ENCODE measurements around the gene HNF1A. TPM values are rescaled to one million over a fixed set of nuclear protein-coding genes. Genes with fewer than 3 reads are reported as not detected.
A peak's percentile ranks its signal among the peaks of the same experiment; 100 is the strongest.

Gene HNF1A
- total and polyA plus RNA-seq, 9 of the 15 experiments (the other 6 are each of a cell fraction or from before 2014, with no cell fraction given), result not detected

- peak within 1 kb of the TSS in 1 of 2 experiments; percentile 50; a peak in 2 of 4 replicates for H3K9ac ChIP-seq (ENCODE audit: insufficient read depth in 1 of 2, low read depth in 2 of 2, low read length in 2 of 2)
- no peak within 1 kb of the TSS; the same call in 1 of the 2 replicates for H3K4me2 ChIP-seq (ENCODE audit: insufficient read depth, low read length)
- H3K79me2 ChIP-seq (ENCODE audit: control insufficient read depth, insufficient read depth, low read length), result no peaks in the 10 kb centered on the region
- DNase-seq (ENCODE audit: extremely low read depth in 1 of 4, low spot score in 3 of 4), result no peak
- WGBS (ENCODE audit: insufficient coverage, low coverage, missing lambda C conversion rate), result 4% methylated on average over 11 of the region's 13 CpGs
- no peak within 1 kb of the TSS for H3K27ac ChIP-seq (ENCODE audit: extremely low read depth, low read depth, low read length)
- no peak within 1 kb of the TSS for H3K4me3 ChIP-seq
- no TSS peak for BruUV-seq (replicated peaks)
- H3K9me3 ChIP-seq (replicated peaks; ENCODE audit: control insufficient read depth, insufficient read depth, low read depth, low read length), result no peaks in the 10 kb centered on the region
- ATAC-seq, result peak; percentile 42; the same call in 2 of the 3 replicates
- H4K20me1 ChIP-seq (replicated peaks; ENCODE audit: control insufficient read depth, insufficient read depth, low read length), result peaks cover 3% of the 10 kb centered on the region; the same call in 1 of the 2 replicates
- H3K9me1 ChIP-seq (ENCODE audit: control insufficient read depth, insufficient read depth, low read length), result no peaks in the 10 kb centered on the region
- peaks cover 22 to 41% of the 10 kb centered on the region in 2 experiments for H3K27me3 ChIP-seq (ENCODE audit: control insufficient read depth in 2 of 2, insufficient read depth in 2 of 2, low read length in 2 of 2)
- POLR2A ChIA-PET, result no interaction called here
- CTCF ChIA-PET (ENCODE audit: low intra/inter-chr PET ratio), result no interaction called here
- no peak for FAIRE-seq
- no peaks in the 10 kb centered on the region for H3K36me3 ChIP-seq (ENCODE audit: control insufficient read depth, insufficient read depth, low read length)
- peaks cover 0 to 5% of the 10 kb centered on the region in 2 experiments; a peak in 1 of 5 replicates for H3K4me1 ChIP-seq (replicated peaks in 1 of 2; ENCODE audit: control insufficient read depth in 2 of 2, insufficient read depth in 2 of 2, low read length in 2 of 2)
- H2AFZ ChIP-seq (ENCODE audit: low read depth, low read length), result no peak within 1 kb of the TSS
- in situ Hi-C loops (cut with MboI), result no loop called here
- intact Hi-C loops (cut with micrococcal nuclease), result no loop called here
- TF ChIP-seq ZBTB17 (CRISPR knock-in tag; IDR thresholded peaks at IDR 0.05), result no peak
- TF ChIP-seq HLTF (IDR thresholded peaks at IDR 0.05), result no peak
- no peak for TF ChIP-seq SPI1 (IDR thresholded peaks at IDR 0.05; ENCODE audit: borderline replicate concordance, low read depth, low read length)
- no peak for TF ChIP-seq PHF8 (IDR thresholded peaks at IDR 0.05; ENCODE audit: borderline replicate concordance, low read length)
- TF ChIP-seq HMBOX1 (IDR thresholded peaks at IDR 0.05), result 0 out of 2 replicates have a peak, but pooled peaks have one; percentile 24
- no peak for TF ChIP-seq ATF1 (CRISPR knock-in tag; IDR thresholded peaks at IDR 0.05)
- TF ChIP-seq ATF1 (tag; IDR thresholded peaks at IDR 0.05), result peak; percentile 43; the same call in 1 of the 2 replicates
- 0 out of 2 replicates have a peak, but pooled peaks have one; percentile 25 for TF ChIP-seq ZNF121 (CRISPR knock-in tag; conservative IDR thresholded peaks at IDR 0.05)
- no peak for TF ChIP-seq BRF2 (IDR thresholded peaks at IDR 0.05; ENCODE audit: borderline replicate concordance, insufficient read depth, insufficient read length)
- TF ChIP-seq FOXM1 (IDR thresholded peaks at IDR 0.05; ENCODE audit: low read depth), result peak; percentile 56; the same call in 1 of the 2 replicates
- no peak for TF ChIP-seq FOXM1 (CRISPR knock-in tag; IDR thresholded peaks at IDR 0.05; ENCODE audit: low read depth)
- peak; percentile 70; the same call in 1 of the 2 replicates for TF ChIP-seq TOE1 (IDR thresholded peaks at IDR 0.05; ENCODE audit: borderline replicate concordance)
- no peak for TF ChIP-seq TOE1 (CRISPR knock-in tag; IDR thresholded peaks at IDR 0.05; ENCODE audit: borderline replicate concordance, low read depth)
- no peak for TF ChIP-seq GABPA (tag; conservative IDR thresholded peaks at IDR 0.05; ENCODE audit: low read depth)
- peak; percentile 86 for TF ChIP-seq MEIS2 (IDR thresholded peaks at IDR 0.05; ENCODE audit: partially characterized antibody)
- TF ChIP-seq ETV1 (tag; conservative IDR thresholded peaks at IDR 0.05; ENCODE audit: low read depth), result no peak
- no peak for TF ChIP-seq UBTF (IDR thresholded peaks at IDR 0.05; ENCODE audit: borderline replicate concordance in 1 of 2, low read depth in 2 of 2, low read length in 2 of 2)
Observed at GRCh38 chr12:121038861-121039668, 60.7 kb downstream of the HNF1A start, which contains the start of gene OASL. TSS of gene OASL (minus strand) at chr12:121039246. CDS start at chr12:121038971, 275 bp downstream.

All from K562 (cell line).